Temporal lobe (tissue), 1 donor: Measurements from ENCODE around the gene FXYD6. TPM values are rescaled to one million over a fixed set of nuclear protein-coding genes. Genes with fewer than 3 reads are reported as not detected.

Experiments
- total RNA-seq: library from RNA; depleted of rRNA; stranded (reverse); fragments of >200 nt; gene quantifications from one replicate; pipeline ENCODE4 v1.2.3, GENCODE V29; 2014

The FXYD6 gene
- total RNA-seq, 1 donor from 2014 or later: 149 TPM

Other genes with a start within 250 kb of the FXYD6 start
- gene DSCAML1, start 79.4 kb downstream of the FXYD6 start, total RNA-seq: 9.1 TPM
- 0.49 TPM for gene FXYD2, start 51.9 kb downstream of the FXYD6 start, total RNA-seq
- gene TMPRSS13, start 52.7 kb upstream of the FXYD6 start, total RNA-seq: 0.25 TPM
- gene IL10RA, start 109.7 kb upstream of the FXYD6 start, total RNA-seq: 1.2 TPM
- 0.74 TPM for gene TMPRSS4, start 200.4 kb upstream of the FXYD6 start, total RNA-seq
- not detected for gene SMIM35, start 210.3 kb upstream of the FXYD6 start, total RNA-seq